GM21367 (cell line): Measurements from ENCODE around the gene CNOT3.
"Not testable (repeated sequence)": the region's sequence is repeated elsewhere in the genome, so short reads cannot be mapped to it uniquely, and the experiment has no call there.

Source experiments
- ATAC-seq: cut with Tn5 transposase; IDR thresholded peaks from one replicate; pipeline ENCODE4 v1.9.1; 2021; ENCODE audit not compliant: unreplicated experiment

Gene CNOT3

DNA sequence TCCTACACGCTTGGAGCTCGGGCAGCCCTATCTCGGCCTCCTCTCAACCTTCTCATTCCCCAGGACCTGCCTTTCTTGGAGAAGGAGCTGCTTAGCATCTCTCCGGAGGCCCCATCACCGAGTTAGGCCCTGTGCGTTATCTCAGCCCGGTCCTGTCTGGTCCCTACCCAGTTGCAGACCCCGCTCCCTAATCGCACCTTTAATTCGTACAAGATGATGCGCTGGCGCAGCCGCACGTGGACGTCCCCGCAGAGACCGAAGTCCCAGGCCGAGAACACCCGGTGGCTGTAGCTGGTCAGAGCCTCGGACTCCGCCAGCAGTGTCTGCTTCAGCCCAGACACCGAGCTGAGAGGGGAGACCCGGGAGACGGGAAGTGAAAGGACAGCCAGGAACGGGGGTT lies 27.7 kb downstream of the CNOT3 start:
- no peak for ATAC-seq

DNA sequence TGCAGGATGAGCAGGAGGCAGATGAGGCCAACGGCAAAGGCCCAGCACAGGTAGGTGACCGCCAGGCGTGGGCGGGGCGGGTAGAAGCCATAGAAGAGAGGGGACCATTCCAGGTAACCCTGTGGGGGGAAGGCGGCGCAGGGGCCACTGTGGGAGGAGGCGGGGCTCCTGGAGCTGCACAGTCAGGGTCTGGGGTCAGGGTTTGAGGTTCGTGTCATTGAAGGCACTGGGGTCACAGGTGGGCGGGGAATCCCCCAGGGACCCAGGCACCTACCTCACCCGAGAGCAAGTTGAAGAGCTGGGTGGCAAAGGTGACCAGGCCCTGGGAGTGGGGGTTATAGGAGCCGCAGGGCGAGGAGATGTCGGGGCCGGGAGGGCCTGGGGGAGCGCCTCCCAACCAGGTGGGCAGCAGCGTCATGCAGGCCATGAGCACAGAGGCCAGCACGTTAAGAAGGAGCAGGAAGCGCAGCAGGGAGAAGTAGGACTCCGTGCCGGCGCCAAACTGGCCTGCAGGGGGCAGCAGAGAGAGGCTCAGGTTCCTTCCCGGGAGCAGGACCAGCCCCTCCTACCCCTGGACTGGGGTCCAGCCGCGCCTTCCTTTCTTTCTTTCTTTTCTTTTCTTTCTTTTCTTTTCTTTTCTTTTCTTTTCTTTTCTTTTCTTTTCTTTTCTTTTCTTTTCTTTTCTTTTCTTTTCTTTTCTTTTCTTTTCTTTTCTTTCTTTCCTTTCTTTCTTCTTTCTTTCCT lies 30.8 kb downstream of the CNOT3 start:
- no peak for ATAC-seq

DNA sequence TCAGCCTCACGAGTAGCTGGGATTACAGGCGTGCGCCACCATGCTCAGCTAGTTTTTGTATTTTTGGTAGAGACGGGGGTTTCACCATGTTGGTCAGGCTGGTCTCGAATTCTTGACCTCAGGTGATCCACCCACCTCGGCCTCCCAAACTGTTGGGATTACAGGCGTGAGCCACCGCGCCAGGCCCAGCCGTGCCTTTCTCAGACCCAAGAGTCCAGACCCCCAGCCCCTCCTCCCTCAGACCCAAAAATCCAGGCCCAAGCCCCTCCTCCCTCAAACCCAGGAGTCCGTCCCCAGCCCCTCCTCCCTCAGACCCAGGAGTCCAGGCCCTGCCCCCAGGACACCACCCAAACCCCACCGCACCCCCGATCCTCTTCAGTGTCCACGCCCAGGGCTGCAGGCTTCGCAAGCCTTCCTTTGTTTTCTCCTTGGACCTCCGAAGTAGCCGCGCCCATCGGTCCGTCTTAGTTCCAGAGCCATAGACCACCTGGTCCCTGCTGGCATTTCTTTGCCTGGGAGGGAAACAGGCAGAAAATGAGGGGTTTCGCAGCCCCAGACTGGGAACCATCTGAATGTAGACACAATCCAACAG lies 31.7 kb downstream of the CNOT3 start:
- no peak for ATAC-seq

GRCh38 chr19:54171736-54172431 lies 34.3 kb downstream of the CNOT3 start:
- not testable (repeated sequence) for ATAC-seq

DNA sequence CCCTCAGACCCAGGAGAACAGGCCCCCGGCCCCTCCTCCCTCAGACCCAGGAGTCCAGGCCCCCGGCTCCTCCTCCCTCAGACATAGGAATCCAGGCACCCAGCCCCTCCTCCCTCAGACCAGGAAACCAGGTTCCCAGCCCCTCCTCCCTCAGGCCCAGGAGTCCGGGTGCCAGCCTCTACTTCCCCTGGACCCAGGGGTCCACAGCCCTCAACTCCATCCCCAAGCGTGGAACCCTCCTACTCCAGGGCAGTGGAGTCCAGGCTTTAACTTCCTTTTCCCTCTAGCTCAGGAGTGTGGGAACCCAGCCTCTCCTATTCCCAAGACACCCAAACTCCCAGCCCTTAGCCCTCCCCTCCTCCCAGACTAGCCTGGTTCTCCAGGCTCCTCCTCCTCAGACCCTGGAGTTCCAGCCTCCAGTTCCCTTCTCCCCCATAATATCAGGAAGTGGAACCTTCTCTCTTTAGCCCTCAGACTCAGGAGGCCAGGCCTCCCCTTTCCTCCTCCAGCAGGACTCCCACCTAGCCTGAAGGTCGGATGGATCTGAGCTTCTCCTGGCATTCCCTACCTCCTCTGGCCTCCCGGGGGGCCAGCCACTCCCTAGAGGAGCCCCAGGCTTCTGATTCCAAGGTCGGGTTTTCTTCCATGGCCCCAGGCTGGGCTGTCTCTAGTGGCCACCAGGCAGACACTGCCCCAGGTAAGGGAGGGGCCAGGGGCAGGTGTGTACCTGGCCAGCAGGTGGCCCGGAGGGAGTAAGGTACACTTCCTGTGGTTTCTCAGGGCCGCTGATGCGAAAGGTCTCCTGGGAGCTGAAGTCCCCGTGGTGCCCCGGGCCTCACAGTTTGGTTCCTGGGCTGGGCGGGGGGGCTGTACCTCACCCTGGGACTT lies 35.2 kb downstream of the CNOT3 start, which contains the start of gene TMC4:
Gene TMC4, minus strand, starts transcription at position 690 of the 888 bp plus-strand sequence. Its CDS starts 43 bp downstream, at position 647.
- ATAC-seq: no peak

DNA sequence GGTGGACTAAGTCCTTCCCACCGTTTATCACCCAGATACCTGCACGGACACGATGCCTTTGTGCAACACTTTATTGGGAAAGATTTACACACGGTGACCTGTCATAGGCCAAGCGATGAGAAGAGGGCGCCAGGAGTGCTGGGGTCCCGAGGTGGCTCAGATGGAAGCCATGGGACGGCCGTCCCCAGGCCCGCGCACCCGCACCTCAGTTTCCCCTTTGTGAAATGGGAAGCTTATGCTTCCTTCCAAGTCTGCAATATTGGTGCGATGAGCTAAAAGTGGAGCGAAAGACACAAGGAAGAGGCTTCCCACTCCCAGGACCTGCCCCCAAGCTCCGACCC lies 35.8 kb downstream of the CNOT3 start:
- ATAC-seq: no peak

DNA sequence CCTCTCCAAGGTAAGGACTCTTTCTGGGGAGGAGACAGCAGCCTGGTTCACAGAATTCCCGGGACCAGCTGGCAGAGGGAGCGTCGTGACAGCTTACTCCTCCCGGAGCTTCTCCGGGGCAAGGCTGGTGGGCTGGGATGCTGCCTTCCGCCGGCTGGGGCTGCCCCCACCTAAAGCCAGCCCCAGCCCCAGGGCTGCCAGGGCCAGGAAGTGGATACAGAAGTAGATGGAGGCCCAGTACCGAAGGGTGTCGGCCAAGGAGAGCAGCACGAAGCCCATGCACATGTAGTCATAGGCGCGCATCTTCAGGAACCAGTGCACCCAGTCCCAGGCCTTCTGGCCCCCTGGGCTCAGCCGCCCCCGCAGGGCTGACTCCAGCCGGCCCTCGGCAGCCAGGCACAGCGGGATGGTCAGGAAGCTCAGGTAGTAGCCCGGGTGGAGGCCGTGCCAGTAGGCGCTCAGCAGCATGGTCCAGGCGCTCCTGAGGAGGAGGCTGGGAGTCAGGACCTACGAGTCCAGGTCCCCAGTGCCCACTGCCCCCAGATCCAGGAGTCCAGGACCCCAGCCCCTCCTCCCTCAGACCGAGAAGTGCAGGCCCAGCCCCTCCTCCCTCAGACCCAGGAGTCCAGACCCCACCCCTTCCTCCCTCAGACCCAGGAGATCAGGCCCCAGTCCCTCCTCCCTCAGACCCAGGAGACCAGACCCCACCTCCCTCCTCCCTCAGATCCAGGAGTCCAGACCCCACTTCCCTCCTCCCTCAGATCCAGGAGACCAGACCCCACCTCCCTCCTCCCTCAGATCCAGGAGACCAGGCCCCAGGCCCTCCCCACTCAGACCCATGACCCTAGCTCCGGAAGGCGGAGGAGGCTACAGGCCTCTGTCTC lies 36.6 kb downstream of the CNOT3 start:
- ATAC-seq: no peak

GRCh38 chr19:54178581-54179261 lies 41.2 kb downstream of the CNOT3 start:
- no peak for ATAC-seq

DNA sequence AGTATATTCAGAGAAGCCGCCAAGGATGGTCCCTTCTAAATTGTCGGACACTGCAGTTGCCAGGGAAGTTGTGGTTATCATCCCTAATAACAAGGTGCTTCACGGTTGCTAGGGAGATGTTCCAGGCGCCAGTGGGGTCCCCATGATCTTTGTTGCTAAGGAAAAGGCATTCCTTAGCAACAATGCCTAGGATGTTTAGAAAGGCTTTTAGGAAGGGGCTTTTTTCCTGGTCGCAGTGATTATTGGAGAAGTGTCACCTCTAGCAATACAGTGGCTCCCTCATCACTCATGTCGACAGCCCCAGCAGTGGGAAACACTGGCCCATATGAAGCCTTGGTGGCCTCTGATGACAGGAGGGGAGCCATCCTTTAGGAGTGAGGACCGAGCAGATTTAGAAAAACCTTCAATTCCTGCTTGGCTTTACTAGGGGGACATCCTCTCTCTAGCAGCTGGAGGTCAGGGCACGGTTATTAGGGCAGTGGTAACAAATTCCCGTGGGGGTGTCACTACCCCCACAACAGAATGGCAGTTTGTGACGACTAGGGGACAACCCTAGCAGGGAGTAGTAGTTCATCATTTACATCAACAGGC lies 41.8 kb downstream of the CNOT3 start:
- ATAC-seq: no peak

GRCh38 chr19:54179921-54180461 lies 42.4 kb downstream of the CNOT3 start:
- no peak for ATAC-seq

- no peak for ATAC-seq
Measured at GRCh38 chr19:54180691-54181091, 43.1 kb downstream of the CNOT3 start.

- ATAC-seq: not testable (repeated sequence)
Measured at GRCh38 chr19:54181894-54182293, 44.3 kb downstream of the CNOT3 start.

- ATAC-seq: no peak
Measured at GRCh38 chr19:54183431-54183830, 45.9 kb downstream of the CNOT3 start.

- ATAC-seq: no peak
Measured at GRCh38 chr19:54186351-54186750, 48.8 kb downstream of the CNOT3 start.

DNA sequence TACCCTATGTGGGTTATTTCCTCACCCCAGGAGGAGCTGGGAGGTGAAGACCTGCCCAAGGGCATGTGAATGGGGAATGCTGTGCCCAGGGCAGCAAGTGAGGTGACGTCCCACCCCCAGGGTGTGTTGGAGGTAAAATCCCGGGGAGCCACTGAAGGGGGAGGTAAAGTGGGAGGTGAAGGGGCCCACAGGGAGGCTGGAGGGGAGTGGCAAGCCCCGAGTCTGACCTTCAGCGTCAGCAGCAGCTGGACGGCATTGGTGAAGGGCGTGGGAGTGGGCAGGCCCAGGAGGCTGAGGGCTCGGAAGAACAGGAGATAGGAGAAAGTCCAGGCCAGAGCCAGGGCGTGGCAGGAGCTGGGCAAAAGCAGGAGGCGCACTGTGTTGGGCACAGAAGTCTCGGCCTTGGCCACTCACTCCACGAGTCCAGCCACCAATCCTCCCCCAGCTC lies 49.4 kb downstream of the CNOT3 start:
- ATAC-seq: no peak

- no peak for ATAC-seq
Measured at GRCh38 chr19:54188215-54188871, 50.8 kb downstream of the CNOT3 start.

DNA sequence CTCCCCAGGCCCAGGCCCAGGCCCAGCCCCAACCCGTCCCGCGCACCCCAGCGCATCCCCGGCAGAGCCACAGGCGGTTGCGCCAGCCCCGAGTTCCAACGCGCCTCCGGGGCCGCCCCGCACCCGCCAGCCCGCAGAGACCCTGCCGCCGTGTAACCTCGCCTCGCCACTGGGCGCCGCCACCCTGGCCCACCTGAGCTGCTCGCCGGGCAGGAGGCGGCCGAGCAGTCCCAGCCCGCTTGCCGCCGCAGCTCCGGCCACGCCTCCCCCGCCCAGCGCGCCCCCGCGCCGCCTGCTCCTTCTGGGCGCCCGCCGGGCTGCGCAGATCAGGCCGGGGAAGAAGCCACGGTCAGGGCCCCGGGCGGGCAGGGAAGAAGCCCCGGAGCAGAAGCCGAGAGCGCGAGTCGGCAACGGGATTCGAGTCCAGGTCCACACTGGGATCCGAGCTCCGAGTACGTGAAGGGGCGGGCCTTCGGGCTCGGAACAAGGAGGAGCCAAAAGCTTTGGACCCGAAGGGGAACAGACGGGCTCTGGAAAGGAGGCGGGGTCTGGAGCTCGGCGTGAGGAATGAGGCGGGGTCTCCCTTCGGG lies 51.7 kb downstream of the CNOT3 start, which contains the start of gene MBOAT7:
Gene MBOAT7, minus strand, starts transcription at position 436 of the 590 bp plus-strand sequence. CDS start 1,072 bp downstream, outside the sequence.
- peak; percentile 6 for ATAC-seq
